ENCODE measurements around the gene NBR1. TPM values are rescaled to one million over a fixed set of nuclear protein-coding genes. Genes with fewer than 3 reads are reported as not detected.
"Not testable (repeated sequence)": the region's sequence is repeated elsewhere in the genome, so short reads cannot be mapped to it uniquely, and the experiment has no call there.

NBR1 gene
- total and polyA plus RNA-seq, 2 experiments from 2014 or later, result 45.5 to 62.8 TPM

- TF ChIP-seq CTCF (IDR thresholded peaks at IDR 0.05; ENCODE audit: low read depth, low read length), result no peak
- Histone ChIP-seq H3K27me3 (no peaks in the 10 kb centered on the region), H3K27ac (no peak overlapping the region), H3K4me3 (no peak overlapping the region), H3K4me1 (ENCODE audit: low read depth) (peaks cover 11% of the 10 kb centered on the region), H3K9me3 (ENCODE audit: low read depth) (no peaks in the 10 kb centered on the region), H3K36me3 (peaks cover 34% of the 10 kb centered on the region)
- DNase-seq (ENCODE audit: low read depth in 1 of 2, low spot score in 1 of 2), result peak in 1 of 2 donors; percentile 74
Measured at GRCh38 chr17:43175213-43176118, 4.5 kb downstream of the NBR1 start.

- TF ChIP-seq CTCF (IDR thresholded peaks at IDR 0.05; ENCODE audit: low read depth, low read length), result no peak
- H3K36me3 ChIP-seq, result peaks cover 39% of the 10 kb centered on the region
Measured at GRCh38 chr17:43176119-43176570, 5.1 kb downstream of the NBR1 start.

DNA sequence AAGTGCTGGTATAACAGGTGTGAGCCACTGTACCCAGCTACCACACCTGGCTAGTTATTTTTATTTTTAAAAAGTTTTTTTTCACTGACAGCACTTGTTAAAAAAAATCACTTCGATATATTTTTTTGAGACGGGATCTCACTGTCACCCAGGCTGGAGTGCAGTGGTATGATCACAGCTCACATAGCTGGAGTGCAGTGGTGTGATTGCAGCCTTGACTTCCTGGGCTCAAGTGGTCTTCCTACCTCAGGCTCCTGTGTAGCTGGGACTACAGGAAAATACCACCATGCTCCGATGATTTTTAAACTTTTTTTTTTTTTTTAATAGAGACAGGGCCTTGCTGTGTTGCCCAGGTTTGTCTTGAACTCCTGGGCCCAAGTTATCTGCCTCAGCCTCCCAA is 12.9 kb downstream of the NBR1 start:
- no peak for TF ChIP-seq CTCF (IDR thresholded peaks at IDR 0.05; ENCODE audit: low read depth, low read length)
- Histone ChIP-seq H3K27ac (no peak overlapping the region), H3K36me3 (peaks cover 33% of the 10 kb centered on the region), H3K9me3 (ENCODE audit: low read depth) (no peaks in the 10 kb centered on the region), H3K27me3 (no peaks in the 10 kb centered on the region), H3K4me1 (ENCODE audit: low read depth) (no peaks in the 10 kb centered on the region), H3K4me3 (no peak overlapping the region)
- no peak for DNase-seq (ENCODE audit: low read depth in 1 of 2, low spot score in 1 of 2)

More at GRCh38 chr17:43176119-43176570, 5.1 kb downstream of the NBR1 start:
- H3K27me3 ChIP-seq, result no peaks in the 10 kb centered on the region
- no peaks in the 10 kb centered on the region for H3K9me3 ChIP-seq (ENCODE audit: low read depth)
- no peak overlapping the region for H3K27ac ChIP-seq
- no peak overlapping the region for H3K4me3 ChIP-seq
- peaks cover 11% of the 10 kb centered on the region for H3K4me1 ChIP-seq (ENCODE audit: low read depth)
- DNase-seq (ENCODE audit: low read depth in 1 of 2, low spot score in 1 of 2), result no peak

DNA sequence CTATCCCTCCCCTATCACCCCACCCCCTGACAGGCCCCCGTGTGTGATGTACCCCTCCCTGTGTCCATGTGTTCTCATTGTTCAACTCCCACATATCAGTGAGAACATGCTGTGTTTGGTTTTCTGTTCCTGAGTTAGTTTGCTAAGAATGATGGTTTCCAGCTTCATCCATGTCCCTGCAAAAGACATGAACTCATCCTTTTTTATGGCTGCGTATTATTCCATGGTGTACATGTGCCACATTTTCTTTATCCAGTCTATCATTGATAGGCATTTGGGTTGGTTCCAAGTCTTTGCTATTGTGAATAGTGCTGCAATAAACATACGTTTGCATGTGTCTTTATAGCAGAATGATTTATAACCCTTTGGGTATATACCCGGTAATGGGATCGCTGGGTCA is 15.6 kb downstream of the NBR1 start:
- peaks cover 40% of the 10 kb centered on the region for H3K36me3 ChIP-seq
- not testable (repeated sequence) for H3K4me3 ChIP-seq; DNase-seq (ENCODE audit: low read depth in 1 of 2, low spot score in 1 of 2); H3K27ac ChIP-seq; H3K4me1 ChIP-seq (ENCODE audit: low read depth); H3K27me3 ChIP-seq; H3K9me3 ChIP-seq (ENCODE audit: low read depth)

DNA sequence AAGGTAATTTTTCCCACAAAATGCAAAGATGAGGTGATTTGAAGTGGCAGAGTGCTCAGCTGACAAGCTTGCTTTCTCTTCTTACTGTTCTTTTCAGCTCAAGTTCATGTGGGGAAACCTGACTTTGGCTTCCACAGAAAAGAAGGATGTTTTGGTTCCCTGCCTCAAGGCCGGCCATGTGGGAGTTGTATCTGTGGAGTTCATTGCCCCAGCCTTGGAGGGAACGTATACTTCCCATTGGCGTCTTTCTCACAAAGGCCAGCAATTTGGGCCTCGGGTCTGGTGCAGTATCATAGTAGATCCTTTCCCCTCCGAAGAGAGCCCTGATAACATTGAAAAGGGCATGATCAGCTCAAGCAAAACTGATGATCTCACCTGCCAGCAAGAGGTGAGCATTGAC is 22.2 kb downstream of the NBR1 start:
- Histone ChIP-seq H3K36me3 (peaks cover 78% of the 10 kb centered on the region), H3K9me3 (ENCODE audit: low read depth) (no peaks in the 10 kb centered on the region), H3K4me1 (ENCODE audit: low read depth) (no peaks in the 10 kb centered on the region), H3K27me3 (no peaks in the 10 kb centered on the region), H3K4me3 (no peak overlapping the region), H3K27ac (no peak overlapping the region)
- no peak for DNase-seq (ENCODE audit: low read depth in 1 of 2, low spot score in 1 of 2)
- no peak for TF ChIP-seq CTCF (IDR thresholded peaks at IDR 0.05; ENCODE audit: low read depth, low read length)

DNA sequence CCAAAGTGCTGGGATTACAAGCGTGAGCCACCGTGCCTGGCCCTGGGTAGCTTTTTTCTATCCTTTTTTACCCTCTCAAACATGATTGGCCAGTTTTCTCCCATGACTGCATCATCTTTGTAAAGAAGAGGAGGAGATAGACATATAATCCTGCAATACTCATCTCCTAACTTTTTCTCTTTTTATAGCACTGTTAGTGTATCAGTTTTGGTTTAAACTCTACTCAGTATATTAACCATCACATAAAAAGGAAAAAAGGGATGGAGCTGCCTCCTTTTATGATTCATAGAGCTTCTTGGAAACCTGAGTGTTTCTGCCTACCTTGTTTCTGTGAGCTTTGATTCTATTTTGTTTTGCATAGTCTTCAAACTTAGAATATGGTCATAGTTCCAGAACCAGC is 28.6 kb downstream of the NBR1 start:
- TF ChIP-seq CTCF (IDR thresholded peaks at IDR 0.05; ENCODE audit: low read depth, low read length), result no peak
- H3K4me1 ChIP-seq (ENCODE audit: low read depth), result no peaks in the 10 kb centered on the region
- H3K9me3 ChIP-seq (ENCODE audit: low read depth), result no peaks in the 10 kb centered on the region
- no peak overlapping the region for H3K4me3 ChIP-seq
- no peaks in the 10 kb centered on the region for H3K27me3 ChIP-seq
- no peak overlapping the region for H3K27ac ChIP-seq
- no peak for DNase-seq (ENCODE audit: low read depth in 1 of 2, low spot score in 1 of 2)
- peaks cover 74% of the 10 kb centered on the region for H3K36me3 ChIP-seq
